GM19035 (cell line): ENCODE data around the gene KCNK1.

Experiments
- ATAC-seq: cut with Tn5 transposase; IDR thresholded peaks from one replicate; pipeline ENCODE4 v1.9.1; 2021; ENCODE audit not compliant: unreplicated experiment

The KCNK1 gene

GRCh38 chr1:233635765-233636502 lies 22.0 kb downstream of the KCNK1 start:
- no peak for ATAC-seq

- ATAC-seq, result no peak
Measured at GRCh38 chr1:233636503-233636877, 22.6 kb downstream of the KCNK1 start.

- no peak for ATAC-seq
Measured at GRCh38 chr1:233638513-233638912, 24.6 kb downstream of the KCNK1 start.

- peak; percentile 61 for ATAC-seq
Measured at GRCh38 chr1:233639611-233640010, 25.7 kb downstream of the KCNK1 start.

- ATAC-seq, result no peak
Measured at GRCh38 chr1:233640179-233640578, 26.3 kb downstream of the KCNK1 start.

- no peak for ATAC-seq
Measured at GRCh38 chr1:233641029-233641428, 27.1 kb downstream of the KCNK1 start.

GRCh38 chr1:233647073-233647472 lies 33.2 kb downstream of the KCNK1 start:
- no peak for ATAC-seq

- no peak for ATAC-seq
Measured at GRCh38 chr1:233647636-233648035, 33.7 kb downstream of the KCNK1 start.

- no peak for ATAC-seq
Measured at GRCh38 chr1:233651061-233651460, 37.2 kb downstream of the KCNK1 start.

GRCh38 chr1:233651563-233652233 lies 37.8 kb downstream of the KCNK1 start:
- ATAC-seq, result no peak

- no peak for ATAC-seq
Measured at GRCh38 chr1:233652526-233652925, 38.6 kb downstream of the KCNK1 start.

- no peak for ATAC-seq
Measured at GRCh38 chr1:233654658-233655280, 40.9 kb downstream of the KCNK1 start.

- no peak for ATAC-seq
Measured at GRCh38 chr1:233655301-233655740, 41.4 kb downstream of the KCNK1 start.

GRCh38 chr1:233656032-233656635 lies 42.2 kb downstream of the KCNK1 start:
- ATAC-seq, result no peak

GRCh38 chr1:233656687-233657086 lies 42.8 kb downstream of the KCNK1 start:
- ATAC-seq, result no peak

- no peak for ATAC-seq
Measured at GRCh38 chr1:233657466-233657865, 43.6 kb downstream of the KCNK1 start.

GRCh38 chr1:233659495-233659894 lies 45.6 kb downstream of the KCNK1 start:
- no peak for ATAC-seq

- ATAC-seq, result no peak
Measured at GRCh38 chr1:233661376-233662159, 47.7 kb downstream of the KCNK1 start.

GRCh38 chr1:233662575-233663304 lies 48.8 kb downstream of the KCNK1 start:
- ATAC-seq, result no peak

- no peak for ATAC-seq
Measured at GRCh38 chr1:233664253-233664652, 50.3 kb downstream of the KCNK1 start.
